NOMO-1 (cell line): ENCODE results near the gene SEC14L6.

Experiments used
- DNase-seq, 2 experiments: peaks; one replicate each; lab custom pipeline; 2025; ENCODE audit not compliant: unreplicated experiment in 2 of 2; lab: John Stamatoyannopoulos, UW

SEC14L6 gene

GRCh38 chr22:30538280-30538679 lies 8.3 kb downstream of the SEC14L6 start:
- DNase-seq = no peak

GRCh38 chr22:30537083-30537731 lies 9.3 kb downstream of the SEC14L6 start:
- DNase-seq = no peak

GRCh38 chr22:30535182-30535581 lies 11.4 kb downstream of the SEC14L6 start:
- DNase-seq = no peak

GRCh38 chr22:30531651-30532608 lies 14.6 kb downstream of the SEC14L6 start:
- DNase-seq = no peak

- no peak for DNase-seq
Measured at GRCh38 chr22:30526656-30527055, 19.9 kb downstream of the SEC14L6 start.

- DNase-seq = no peak
Measured at GRCh38 chr22:30523646-30524489, 22.7 kb downstream of the SEC14L6 start.

- DNase-seq = no peak
Measured at GRCh38 chr22:30521368-30522156, 25.0 kb downstream of the SEC14L6 start.

- no peak for DNase-seq
Measured at GRCh38 chr22:30519842-30520425, 26.6 kb downstream of the SEC14L6 start.

- DNase-seq = no peak
Measured at GRCh38 chr22:30516731-30517130, 29.8 kb downstream of the SEC14L6 start.

- DNase-seq = no peak
Measured at GRCh38 chr22:30516273-30516672, 30.3 kb downstream of the SEC14L6 start.

- DNase-seq = no peak
Measured at GRCh38 chr22:30514252-30514651, 32.3 kb downstream of the SEC14L6 start.

GRCh38 chr22:30513462-30513861 lies 33.1 kb downstream of the SEC14L6 start:
- no peak for DNase-seq

- DNase-seq = no peak
Measured at GRCh38 chr22:30511911-30512310, 34.6 kb downstream of the SEC14L6 start.

GRCh38 chr22:30511109-30511508 lies 35.4 kb downstream of the SEC14L6 start:
- DNase-seq = no peak

- DNase-seq = no peak
Measured at GRCh38 chr22:30508216-30508615, 38.3 kb downstream of the SEC14L6 start.

GRCh38 chr22:30507670-30508069 lies 38.9 kb downstream of the SEC14L6 start:
- no peak for DNase-seq

- no peak for DNase-seq
Measured at GRCh38 chr22:30506507-30506968, 40.0 kb downstream of the SEC14L6 start.

GRCh38 chr22:30503551-30503950 lies 43.0 kb downstream of the SEC14L6 start:
- no peak for DNase-seq

- DNase-seq = no peak
Measured at GRCh38 chr22:30502911-30503310, 43.6 kb downstream of the SEC14L6 start.

- DNase-seq = no peak
Measured at GRCh38 chr22:30502153-30502552, 44.4 kb downstream of the SEC14L6 start.
